ENCODE data around the gene SIPA1.

SIPA1 gene

GRCh38 chr11:65611758-65612603, 25.9 kb upstream of the SIPA1 start:
- Histone ChIP-seq H3K27ac (ENCODE audit: low read depth, low read length) (peak overlapping the region; percentile 96), H3K4me3 (ENCODE audit: low read depth in 1 of 2, low read length in 2 of 2) (peak overlapping the region in 1 of 2 donors; percentile 69), H3K36me3 (ENCODE audit: insufficient read depth, low read length) (peaks cover 31% of the 10 kb centered on the region), H3K4me1 (ENCODE audit: insufficient read depth, low read length) (peaks cover 53% of the 10 kb centered on the region), H3K9me3 (ENCODE audit: low read length) (no peaks in the 10 kb centered on the region), H3K9ac (ENCODE audit: low read length) (peak overlapping the region; percentile 34), H3K27me3 (ENCODE audit: control insufficient read depth in 1 of 2, insufficient read depth in 2 of 2, low read length in 2 of 2) (no peaks in the 10 kb centered on the region)

GRCh38 chr11:65612691-65613090, 25.2 kb upstream of the SIPA1 start:
- H3K4me1 ChIP-seq (ENCODE audit: insufficient read depth, low read length) = peaks cover 54% of the 10 kb centered on the region
- peak overlapping the region; percentile 34 for H3K9ac ChIP-seq (ENCODE audit: low read length)
- H3K4me3 ChIP-seq (ENCODE audit: low read depth in 1 of 2, low read length in 2 of 2) = peak overlapping the region; percentile 26 to 69
- H3K9me3 ChIP-seq (ENCODE audit: low read length) = no peaks in the 10 kb centered on the region
- peak overlapping the region; percentile 96 for H3K27ac ChIP-seq (ENCODE audit: low read depth, low read length)
- peaks cover 38% of the 10 kb centered on the region for H3K36me3 ChIP-seq (ENCODE audit: insufficient read depth, low read length)
- no peaks in the 10 kb centered on the region for H3K27me3 ChIP-seq (ENCODE audit: control insufficient read depth in 1 of 2, insufficient read depth in 2 of 2, low read length in 2 of 2)

DNA sequence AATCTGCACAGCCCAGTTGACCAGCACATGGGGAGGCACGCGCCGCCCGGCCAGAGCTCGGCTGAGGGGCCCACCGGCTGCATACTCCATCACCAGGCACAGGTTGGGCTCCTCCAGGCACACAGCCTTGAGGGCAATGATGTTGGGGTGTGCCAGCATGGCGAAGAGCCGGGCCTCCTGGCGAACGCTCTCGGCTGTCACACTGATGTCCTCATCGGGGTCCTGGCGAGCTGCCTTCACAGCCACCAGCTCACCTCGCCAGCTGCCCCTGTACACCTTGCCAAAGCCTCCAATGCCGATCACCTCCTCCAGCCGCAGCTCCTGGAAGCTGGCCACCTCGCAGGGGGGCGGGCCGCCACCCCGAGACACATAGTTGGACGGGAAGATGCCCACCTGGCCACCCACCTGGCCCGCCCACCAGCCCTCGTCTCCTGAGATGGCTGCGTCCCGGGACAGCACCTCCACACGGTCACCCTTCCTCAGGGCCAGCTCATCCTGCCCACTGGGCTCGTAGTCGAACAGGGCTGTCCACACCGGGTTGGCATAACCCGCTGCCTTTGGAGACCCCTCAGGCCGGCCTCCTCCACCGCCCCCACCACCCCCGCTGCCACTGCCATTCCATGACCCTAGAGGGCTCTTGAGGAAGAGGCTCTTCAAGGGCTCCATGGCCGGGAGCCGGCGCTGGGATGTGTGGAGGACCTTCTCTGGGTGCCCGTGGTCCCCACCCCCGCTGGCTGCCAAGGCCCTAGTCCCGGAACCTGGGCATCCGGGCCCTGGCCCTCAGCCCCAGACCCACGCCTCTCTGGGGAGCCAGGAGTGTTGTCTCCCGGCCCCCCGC, 24.6 kb upstream of the SIPA1 start:
- H3K27me3 ChIP-seq (ENCODE audit: control insufficient read depth in 1 of 2, insufficient read depth in 2 of 2, low read length in 2 of 2) = no peaks in the 10 kb centered on the region
- H3K4me1 ChIP-seq (ENCODE audit: insufficient read depth, low read length) = peaks cover 48% of the 10 kb centered on the region
- peaks cover 45% of the 10 kb centered on the region for H3K36me3 ChIP-seq (ENCODE audit: insufficient read depth, low read length)

DNA sequence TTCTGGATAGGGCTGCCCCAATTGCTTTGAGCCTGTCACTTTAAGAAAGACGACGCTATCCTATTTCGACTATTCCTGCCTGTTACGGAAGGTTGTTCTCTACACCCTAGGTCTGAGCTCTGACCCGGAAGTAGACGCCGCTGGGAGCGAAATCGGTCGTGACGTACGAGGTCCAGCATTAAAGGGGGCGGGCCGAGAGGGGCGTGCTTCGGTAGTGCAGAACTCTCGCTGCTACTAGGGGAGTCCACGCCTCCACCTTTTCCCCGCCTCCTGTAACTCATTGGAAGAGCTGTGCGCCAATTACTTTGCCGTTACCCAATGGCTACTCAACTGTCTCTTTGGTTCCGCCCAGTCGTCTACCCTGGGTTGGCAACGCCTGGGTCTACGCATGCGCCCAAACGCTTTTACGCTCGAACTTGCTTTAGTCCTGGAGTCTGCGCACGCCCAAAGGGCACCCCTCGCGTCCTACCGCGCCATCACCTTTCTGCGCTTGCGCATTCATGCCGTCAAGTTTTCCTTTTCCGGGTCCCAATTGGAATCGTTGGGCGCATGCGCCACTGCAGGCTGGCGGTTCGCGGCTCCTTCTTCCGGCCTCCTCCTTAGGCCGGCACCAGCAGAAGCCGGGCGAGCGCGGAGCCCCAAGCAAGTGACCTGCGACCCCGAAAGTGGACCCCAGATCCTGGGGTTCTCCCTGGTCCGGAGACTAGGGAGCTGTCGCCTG, 22.5 kb upstream of the SIPA1 start, which contains the start of gene PCNX3:
TSS of gene PCNX3 (plus strand) at position 548 of the 721 bp plus-strand sequence. CDS start 536 bp downstream, outside the sequence.
- Histone ChIP-seq H3K27me3 (ENCODE audit: control insufficient read depth in 1 of 2, insufficient read depth in 2 of 2, low read length in 2 of 2) (no peaks in the 10 kb centered on the region), H3K4me1 (ENCODE audit: insufficient read depth, low read length) (peaks cover 32% of the 10 kb centered on the region), H3K4me3 (ENCODE audit: low read depth in 1 of 2, low read length in 2 of 2) (peak within 1 kb of the TSS; percentile 72 to 97), H3K36me3 (ENCODE audit: insufficient read depth, low read length) (peaks cover 47% of the 10 kb centered on the region), H3K9ac (ENCODE audit: low read length) (peak within 1 kb of the TSS; percentile 50), H3K27ac (ENCODE audit: low read depth, low read length) (peak within 1 kb of the TSS; percentile 96), H3K9me3 (ENCODE audit: low read length) (no peaks in the 10 kb centered on the region)

More for the DNA sequence above, 24.6 kb upstream of the SIPA1 start:
- peak overlapping the region; percentile 96 for H3K27ac ChIP-seq (ENCODE audit: low read depth, low read length)
- H3K4me3 ChIP-seq (ENCODE audit: low read depth in 1 of 2, low read length in 2 of 2) = peak overlapping the region; percentile 69 to 97
- no peaks in the 10 kb centered on the region for H3K9me3 ChIP-seq (ENCODE audit: low read length)
- peak overlapping the region; percentile 47 for H3K9ac ChIP-seq (ENCODE audit: low read length)

DNA sequence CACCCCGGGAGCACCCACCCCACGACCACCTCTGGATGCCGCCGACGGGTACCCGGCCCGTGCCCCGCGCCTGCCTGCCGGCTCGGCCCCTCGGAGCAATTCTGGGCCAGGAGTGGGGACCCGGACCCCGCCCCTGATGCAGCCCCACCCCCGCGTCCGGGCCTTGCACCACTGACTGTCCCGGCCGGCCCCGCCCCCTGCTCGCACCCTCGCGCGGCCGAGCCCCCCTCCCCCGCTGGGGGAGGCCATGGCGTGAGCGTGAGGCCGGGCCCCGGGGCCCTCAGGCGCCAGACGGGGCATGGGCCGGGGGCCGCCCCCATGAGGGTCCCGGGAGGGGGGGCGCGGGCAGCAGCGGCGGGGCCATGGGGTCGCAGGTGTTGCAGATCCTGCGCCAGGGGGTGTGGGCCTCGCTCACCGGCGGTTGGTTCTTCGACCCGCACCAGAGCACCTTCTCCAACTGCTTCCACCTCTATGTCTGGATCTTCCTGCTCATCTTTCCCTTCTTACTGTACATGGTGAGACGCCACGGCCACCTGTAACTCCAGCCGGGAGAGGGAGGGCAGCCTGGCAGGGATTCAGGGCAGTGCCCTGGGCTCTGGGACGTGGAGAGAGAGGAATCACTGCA, 21.8 kb upstream of the SIPA1 start:
- Histone ChIP-seq H3K4me3 (ENCODE audit: low read depth in 1 of 2, low read length in 2 of 2) (peak overlapping the region; percentile 72 to 81), H3K4me1 (ENCODE audit: insufficient read depth, low read length) (peaks cover 27% of the 10 kb centered on the region), H3K27ac (ENCODE audit: low read depth, low read length) (peak overlapping the region; percentile 54), H3K9ac (ENCODE audit: low read length) (peak overlapping the region; percentile 50), H3K9me3 (ENCODE audit: low read length) (no peaks in the 10 kb centered on the region), H3K27me3 (ENCODE audit: control insufficient read depth in 1 of 2, insufficient read depth in 2 of 2, low read length in 2 of 2) (no peaks in the 10 kb centered on the region), H3K36me3 (ENCODE audit: insufficient read depth, low read length) (peaks cover 53% of the 10 kb centered on the region)

DNA sequence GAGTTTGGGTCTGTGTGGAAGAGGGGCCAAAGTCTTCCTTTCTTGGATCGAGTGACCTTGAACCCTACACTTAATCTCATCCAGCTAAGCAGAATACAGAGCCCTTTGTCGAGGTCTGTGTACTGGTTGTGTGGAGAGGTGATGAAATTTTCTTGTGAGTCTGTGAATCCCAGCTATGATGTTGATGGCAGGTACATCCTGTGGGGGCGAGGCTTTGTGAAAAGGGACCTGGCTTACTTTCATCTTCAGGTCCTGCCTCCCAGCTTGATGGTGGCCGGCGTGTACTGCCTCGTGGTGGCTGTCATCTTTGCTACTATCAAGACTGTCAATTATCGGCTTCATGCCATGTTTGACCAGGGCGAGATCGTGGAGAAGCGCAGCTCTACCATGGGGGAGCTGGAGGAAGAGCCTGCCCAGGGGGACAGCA, 21.3 kb upstream of the SIPA1 start:
- peak overlapping the region; percentile 72 to 81 for H3K4me3 ChIP-seq (ENCODE audit: low read depth in 1 of 2, low read length in 2 of 2)
- H3K27ac ChIP-seq (ENCODE audit: low read depth, low read length) = peak overlapping the region; percentile 54
- H3K4me1 ChIP-seq (ENCODE audit: insufficient read depth, low read length) = peaks cover 27% of the 10 kb centered on the region
- H3K27me3 ChIP-seq (ENCODE audit: control insufficient read depth in 1 of 2, insufficient read depth in 2 of 2, low read length in 2 of 2) = no peaks in the 10 kb centered on the region
- peaks cover 58% of the 10 kb centered on the region for H3K36me3 ChIP-seq (ENCODE audit: insufficient read depth, low read length)
- H3K9me3 ChIP-seq (ENCODE audit: low read length) = no peaks in the 10 kb centered on the region
- peak overlapping the region; percentile 50 for H3K9ac ChIP-seq (ENCODE audit: low read length)

- Histone ChIP-seq H3K27me3 (ENCODE audit: control insufficient read depth in 1 of 2, insufficient read depth in 2 of 2, low read length in 2 of 2) (no peaks in the 10 kb centered on the region), H3K4me3 (ENCODE audit: low read depth in 1 of 2, low read length in 2 of 2) (no peak overlapping the region), H3K36me3 (ENCODE audit: insufficient read depth, low read length) (peaks cover 61% of the 10 kb centered on the region), H3K9ac (ENCODE audit: low read length) (peak overlapping the region; percentile 19), H3K9me3 (ENCODE audit: low read length) (no peaks in the 10 kb centered on the region), H3K4me1 (ENCODE audit: insufficient read depth, low read length) (peaks cover 25% of the 10 kb centered on the region), H3K27ac (ENCODE audit: low read depth, low read length) (no peak overlapping the region)
Measured at GRCh38 chr11:65617136-65617850, 20.6 kb upstream of the SIPA1 start.

DNA sequence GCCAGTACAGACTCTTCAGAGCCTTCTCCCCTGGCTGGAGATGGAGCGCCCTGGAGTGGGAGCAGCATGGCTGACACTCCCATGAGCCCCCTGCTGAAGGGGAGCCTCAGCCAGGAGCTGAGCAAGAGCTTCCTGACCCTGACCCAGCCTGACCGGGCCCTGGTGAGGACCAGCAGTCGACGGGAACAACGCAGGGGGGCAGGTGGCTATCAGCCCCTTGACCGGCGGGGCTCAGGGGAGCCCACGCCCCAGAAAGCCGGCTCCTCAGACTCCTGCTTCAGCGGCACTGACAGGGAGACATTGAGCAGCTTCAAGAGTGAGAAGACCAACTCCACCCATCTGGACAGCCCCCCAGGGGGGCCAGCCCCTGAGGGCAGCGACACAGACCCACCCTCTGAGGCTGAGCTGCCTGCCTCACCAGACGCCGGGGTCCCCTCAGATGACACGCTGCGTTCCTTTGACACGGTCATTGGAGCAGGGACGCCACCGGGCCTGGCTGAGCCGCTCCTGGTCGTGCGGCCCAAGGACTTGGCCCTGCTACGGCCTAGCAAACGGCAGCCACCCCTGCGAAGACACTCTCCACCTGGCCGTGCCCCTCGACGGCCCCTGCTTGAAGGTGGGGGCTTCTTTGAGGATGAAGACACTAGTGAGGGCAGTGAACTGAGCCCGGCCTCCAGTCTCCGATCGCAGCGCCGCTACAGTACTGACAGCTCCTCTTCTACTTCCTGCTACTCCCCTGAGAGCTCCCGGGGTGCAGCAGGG, 19.7 kb upstream of the SIPA1 start:
- Histone ChIP-seq H3K4me1 (ENCODE audit: insufficient read depth, low read length) (peaks cover 16% of the 10 kb centered on the region), H3K9me3 (ENCODE audit: low read length) (no peaks in the 10 kb centered on the region), H3K27ac (ENCODE audit: low read depth, low read length) (no peak overlapping the region), H3K9ac (ENCODE audit: low read length) (no peak overlapping the region), H3K4me3 (ENCODE audit: low read depth in 1 of 2, low read length in 2 of 2) (no peak overlapping the region), H3K36me3 (ENCODE audit: insufficient read depth, low read length) (peaks cover 60% of the 10 kb centered on the region), H3K27me3 (ENCODE audit: control insufficient read depth in 1 of 2, insufficient read depth in 2 of 2, low read length in 2 of 2) (no peaks in the 10 kb centered on the region)

DNA sequence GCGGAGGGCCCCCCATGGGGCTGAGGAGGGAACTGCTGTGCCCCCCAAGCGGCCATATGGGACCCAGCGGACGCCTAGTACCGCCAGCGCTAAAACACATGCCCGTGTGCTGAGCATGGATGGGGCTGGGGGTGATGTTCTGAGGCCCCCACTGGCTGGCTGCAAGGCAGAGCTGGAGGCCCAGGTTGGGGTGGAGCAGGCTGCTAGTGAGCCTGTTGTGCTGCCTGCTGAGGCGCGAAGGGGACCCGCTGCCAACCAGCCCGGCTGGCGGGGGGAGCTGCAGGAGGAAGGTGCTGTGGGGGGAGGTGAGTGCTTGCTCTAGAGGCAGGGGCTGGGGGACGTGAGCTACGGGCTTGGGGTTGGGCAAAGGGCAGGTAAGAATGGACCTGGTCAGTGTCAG, 19.1 kb upstream of the SIPA1 start:
- Histone ChIP-seq H3K4me3 (ENCODE audit: low read depth in 1 of 2, low read length in 2 of 2) (no peak overlapping the region), H3K36me3 (ENCODE audit: insufficient read depth, low read length) (peaks cover 60% of the 10 kb centered on the region), H3K9ac (ENCODE audit: low read length) (no peak overlapping the region), H3K4me1 (ENCODE audit: insufficient read depth, low read length) (peaks cover 14% of the 10 kb centered on the region), H3K27ac (ENCODE audit: low read depth, low read length) (no peak overlapping the region), H3K27me3 (ENCODE audit: control insufficient read depth in 1 of 2, insufficient read depth in 2 of 2, low read length in 2 of 2) (no peaks in the 10 kb centered on the region), H3K9me3 (ENCODE audit: low read length) (no peaks in the 10 kb centered on the region)

All from muscle layer of colon (tissue), 2 donors.